ENCODE results near the gene OLFM2. TPM values are rescaled to one million over a fixed set of nuclear protein-coding genes. Genes with fewer than 3 reads are reported as not detected.
A peak's percentile ranks its signal among the peaks of the same experiment; 100 is the strongest.
"Not testable (repeated sequence)": the region's sequence is repeated elsewhere in the genome, so short reads cannot be mapped to it uniquely, and the experiment has no call there.

The OLFM2 gene
- total RNA-seq, 1 experiment from 2014 or later, result 75.6 TPM

GRCh38 chr19:9947441-9947840 is 11.1 kb upstream of the OLFM2 start:
- Histone ChIP-seq H3K79me2 (ENCODE audit: insufficient read depth, low read length) (no peaks in the 10 kb centered on the region), H2BK15ac (ENCODE audit: low read depth, low read length) (no peak overlapping the region), H4K8ac (replicated peaks; ENCODE audit: insufficient read length, low read depth, low read length) (no peak overlapping the region), H2BK12ac (ENCODE audit: insufficient read length, low read depth, low read length) (no peak overlapping the region), H4K5ac (ENCODE audit: insufficient read length, low read depth, low read length) (no peak overlapping the region), H2BK20ac (ENCODE audit: low read depth, low read length, poor library complexity, severe bottlenecking) (no peak overlapping the region), H3K18ac (ENCODE audit: insufficient read length, low read depth, low read length) (no peak overlapping the region), H4K20me1 (ENCODE audit: control insufficient read depth, insufficient read depth, insufficient read length) (no peaks in the 10 kb centered on the region), H3K14ac (ENCODE audit: insufficient read depth, low read length) (no peak overlapping the region), H3K23me2 (ENCODE audit: insufficient read length, low read depth, low read length, poor library complexity, severe bottlenecking) (no peaks in the 10 kb centered on the region), H3K23ac (ENCODE audit: insufficient read length, low read depth, low read length) (no peak overlapping the region), H2BK5ac (ENCODE audit: insufficient read length, low read length) (no peak overlapping the region), H4K91ac (ENCODE audit: insufficient read length, low read depth, low read length) (no peak overlapping the region), H2AFZ (ENCODE audit: low read length) (no peak overlapping the region), H3K4ac (ENCODE audit: low read depth, low read length) (no peak overlapping the region), H3K27ac (ENCODE audit: insufficient read length, low read depth, low read length) (no peak overlapping the region), H3T11ph (ENCODE audit: low read length) (no peak overlapping the region), H3K9ac (ENCODE audit: extremely low read depth, insufficient read length, low read length) (no peak overlapping the region), H3K4me2 (ENCODE audit: insufficient read depth, insufficient read length, low read length) (no peak overlapping the region), H3K79me1 (ENCODE audit: insufficient read depth, low read depth, low read length, poor library complexity, severe bottlenecking) (no peaks in the 10 kb centered on the region), H3K9me3 (ENCODE audit: control insufficient read depth, low read depth, low read length) (no peaks in the 10 kb centered on the region), H3K27me3 (ENCODE audit: insufficient read depth, low read length) (peaks cover 2% of the 10 kb centered on the region; the same call in 1 of the 2 replicates), H2BK120ac (ENCODE audit: low read depth, low read length, poor library complexity, severe bottlenecking) (no peak overlapping the region), H2AK5ac (ENCODE audit: insufficient read length, low read length) (no peak overlapping the region), H3K56ac (ENCODE audit: insufficient read length, low read depth, low read length) (no peak overlapping the region), H3K4me1 (ENCODE audit: insufficient read depth, low read length) (peaks cover 3% of the 10 kb centered on the region; the same call in 1 of the 2 replicates)
- H3K36me3 Mint-ChIP-seq (ENCODE audit: insufficient read depth in 1 of 3, low read depth in 3 of 3), result peaks cover 0 to 1% (median 0%) of the 10 kb centered on the region in 3 experiments; a peak in 1 of 7 replicates
- peaks cover 17% of the 10 kb centered on the region for H3K27me3 Mint-ChIP-seq (ENCODE audit: low read depth)
- no CpG with 5 or more reads among the region's 4 CpGs for WGBS (ENCODE audit: extremely low coverage, insufficient read length, low lambda C conversion rate)
- TF ChIP-seq CTCF (conservative IDR thresholded peaks at IDR 0.05), result no peak
- no peak for DNase-seq
- H3K9me3 Mint-ChIP-seq, result peaks cover under 1 to 2% of the 10 kb centered on the region in 2 experiments
- no peak overlapping the region for H3K4me3 Mint-ChIP-seq
- peaks cover 10 to 22% of the 10 kb centered on the region in 2 experiments for H3K4me1 Mint-ChIP-seq
- H3K27ac Mint-ChIP-seq, result 0 out of 7 replicates have a peak overlapping the region, but pooled peaks of 1 of the 3 experiments have one; percentile 27

DNA sequence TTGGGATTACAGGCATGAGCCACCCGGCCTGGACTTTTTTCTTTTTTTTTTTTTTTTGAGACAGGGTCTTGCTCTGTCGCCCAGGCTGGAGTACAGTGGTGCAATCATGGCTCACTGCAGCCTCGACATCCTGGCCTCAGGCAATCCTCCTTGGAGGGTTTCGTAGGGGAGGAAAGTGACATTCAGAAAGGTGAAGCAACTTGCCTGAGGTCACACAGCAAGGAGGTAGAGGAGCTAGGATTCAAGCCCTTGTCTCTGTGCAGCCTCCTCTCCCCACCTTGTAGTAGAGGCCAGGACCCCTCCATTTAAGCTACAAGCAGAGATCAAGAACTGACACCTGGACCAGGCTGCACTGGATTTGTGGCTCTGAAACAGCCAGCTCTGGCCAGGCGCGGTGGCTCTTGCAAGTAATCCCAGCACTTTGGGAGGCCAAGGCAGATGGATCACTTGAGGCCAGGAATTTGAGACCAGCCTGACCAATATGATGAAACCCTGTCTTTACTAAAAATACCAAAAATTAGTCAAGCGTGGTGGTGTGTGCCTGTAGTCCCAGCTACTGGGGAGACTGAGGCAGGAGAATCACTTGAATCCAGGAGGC is 10.3 kb upstream of the OLFM2 start:
- not testable (repeated sequence) for H2AK5ac ChIP-seq (ENCODE audit: insufficient read length, low read length); H3K79me1 ChIP-seq (ENCODE audit: insufficient read depth, low read depth, low read length, poor library complexity, severe bottlenecking); H2BK12ac ChIP-seq (ENCODE audit: insufficient read length, low read depth, low read length); DNase-seq; H4K5ac ChIP-seq (ENCODE audit: insufficient read length, low read depth, low read length); H3K14ac ChIP-seq (ENCODE audit: insufficient read depth, low read length); H3K27me3 ChIP-seq (ENCODE audit: insufficient read depth, low read length); H2AFZ ChIP-seq (ENCODE audit: low read length); H3K23me2 ChIP-seq (ENCODE audit: insufficient read length, low read depth, low read length, poor library complexity, severe bottlenecking); H3K4me3 Mint-ChIP-seq; H2BK20ac ChIP-seq (ENCODE audit: low read depth, low read length, poor library complexity, severe bottlenecking); H3K4me1 ChIP-seq (ENCODE audit: insufficient read depth, low read length); H3K4me2 ChIP-seq (ENCODE audit: insufficient read depth, insufficient read length, low read length); H3K56ac ChIP-seq (ENCODE audit: insufficient read length, low read depth, low read length); H3K9me3 Mint-ChIP-seq; H3T11ph ChIP-seq (ENCODE audit: low read length); H3K36me3 Mint-ChIP-seq (ENCODE audit: insufficient read depth in 1 of 3, low read depth in 3 of 3); H4K91ac ChIP-seq (ENCODE audit: insufficient read length, low read depth, low read length); H2BK120ac ChIP-seq (ENCODE audit: low read depth, low read length, poor library complexity, severe bottlenecking); H4K8ac ChIP-seq (replicated peaks; ENCODE audit: insufficient read length, low read depth, low read length); H3K27ac ChIP-seq (ENCODE audit: insufficient read length, low read depth, low read length); H2BK5ac ChIP-seq (ENCODE audit: insufficient read length, low read length); H3K23ac ChIP-seq (ENCODE audit: insufficient read length, low read depth, low read length); H3K9me3 ChIP-seq (ENCODE audit: control insufficient read depth, low read depth, low read length); H3K27ac Mint-ChIP-seq; H3K18ac ChIP-seq (ENCODE audit: insufficient read length, low read depth, low read length); H4K20me1 ChIP-seq (ENCODE audit: control insufficient read depth, insufficient read depth, insufficient read length); H3K9ac ChIP-seq (ENCODE audit: extremely low read depth, insufficient read length, low read length); H3K4ac ChIP-seq (ENCODE audit: low read depth, low read length); H2BK15ac ChIP-seq (ENCODE audit: low read depth, low read length); H3K79me2 ChIP-seq (ENCODE audit: insufficient read depth, low read length)
- peaks cover 6 to 17% of the 10 kb centered on the region in 2 experiments for H3K4me1 Mint-ChIP-seq
- H3K27me3 Mint-ChIP-seq (ENCODE audit: low read depth), result peaks cover 22% of the 10 kb centered on the region
- WGBS (ENCODE audit: extremely low coverage, insufficient read length, low lambda C conversion rate), result no CpG with 5 or more reads among the region's 7 CpGs
